HEK293 (cell line): ENCODE results near the gene PAPLN.

Source experiments
- CTCF ChIP-seq: fragments of 450-650 bp; formaldehyde crosslinking; IDR thresholded peaks from 2 replicates; pipeline ENCODE4 v1.5.1; 2016; ENCODE audit warnings: missing biosample characterization, missing genetic modification characterization
- PRDM2 ChIP-seq: fragments of 450-650 bp; formaldehyde crosslinking; IDR thresholded peaks from 2 replicates; pipeline ENCODE4 v1.5.1; 2016; ENCODE audit warnings: missing biosample characterization, missing genetic modification characterization, borderline replicate concordance
- ZNF121 ChIP-seq: fragments of 450-650 bp; formaldehyde crosslinking; IDR thresholded peaks from 2 replicates; pipeline ENCODE4 v1.5.1; 2016; ENCODE audit warnings: missing biosample characterization, missing genetic modification characterization
- ZNF639 ChIP-seq: fragments of 450-650 bp; formaldehyde crosslinking; IDR thresholded peaks from 2 replicates; pipeline ENCODE4 v1.5.1; 2016; ENCODE audit warnings: missing biosample characterization, missing genetic modification characterization
- TF ChIP-seq, protein P1 (sequence below): fragments of 450-650 bp; formaldehyde crosslinking; IDR thresholded peaks from 2 replicates; pipeline ENCODE4 v1.5.1; 2016; ENCODE audit warnings: missing biosample characterization, missing genetic modification characterization, borderline replicate concordance
- TF ChIP-seq, protein P2 (sequence below): fragments of 450-650 bp; formaldehyde crosslinking; IDR thresholded peaks from 2 replicates; pipeline ENCODE4 v1.5.1; 2016; ENCODE audit warnings: missing biosample characterization, missing genetic modification characterization, borderline replicate concordance
- TF ChIP-seq, protein P3 (sequence below): fragments of 450-650 bp; formaldehyde crosslinking; IDR thresholded peaks from 2 replicates; pipeline ENCODE4 v1.5.1; 2016; ENCODE audit warnings: missing biosample characterization, missing genetic modification characterization

GRCh38 chr14:73290279-73290678 is 53.0 kb downstream of the PAPLN start:
- TF ChIP-seq ZNF121, result no peak
- TF ChIP-seq PRDM2, result no peak
- TF ChIP-seq CTCF (tag by site-specific recombination), result no peak
- TF ChIP-seq, protein P1, sequence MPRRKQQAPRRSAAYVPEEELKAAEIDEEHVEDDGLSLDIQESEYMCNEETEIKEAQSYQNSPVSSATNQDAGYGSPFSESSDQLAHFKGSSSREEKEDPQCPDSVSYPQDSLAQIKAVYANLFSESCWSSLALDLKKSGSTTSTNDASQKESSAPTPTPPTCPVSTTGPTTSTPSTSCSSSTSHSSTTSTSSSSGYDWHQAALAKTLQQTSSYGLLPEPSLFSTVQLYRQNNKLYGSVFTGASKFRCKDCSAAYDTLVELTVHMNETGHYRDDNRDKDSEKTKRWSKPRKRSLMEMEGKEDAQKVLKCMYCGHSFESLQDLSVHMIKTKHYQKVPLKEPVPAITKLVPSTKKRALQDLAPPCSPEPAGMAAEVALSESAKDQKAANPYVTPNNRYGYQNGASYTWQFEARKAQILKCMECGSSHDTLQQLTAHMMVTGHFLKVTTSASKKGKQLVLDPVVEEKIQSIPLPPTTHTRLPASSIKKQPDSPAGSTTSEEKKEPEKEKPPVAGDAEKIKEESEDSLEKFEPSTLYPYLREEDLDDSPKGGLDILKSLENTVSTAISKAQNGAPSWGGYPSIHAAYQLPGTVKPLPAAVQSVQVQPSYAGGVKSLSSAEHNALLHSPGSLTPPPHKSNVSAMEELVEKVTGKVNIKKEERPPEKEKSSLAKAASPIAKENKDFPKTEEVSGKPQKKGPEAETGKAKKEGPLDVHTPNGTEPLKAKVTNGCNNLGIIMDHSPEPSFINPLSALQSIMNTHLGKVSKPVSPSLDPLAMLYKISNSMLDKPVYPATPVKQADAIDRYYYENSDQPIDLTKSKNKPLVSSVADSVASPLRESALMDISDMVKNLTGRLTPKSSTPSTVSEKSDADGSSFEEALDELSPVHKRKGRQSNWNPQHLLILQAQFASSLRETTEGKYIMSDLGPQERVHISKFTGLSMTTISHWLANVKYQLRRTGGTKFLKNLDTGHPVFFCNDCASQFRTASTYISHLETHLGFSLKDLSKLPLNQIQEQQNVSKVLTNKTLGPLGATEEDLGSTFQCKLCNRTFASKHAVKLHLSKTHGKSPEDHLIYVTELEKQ (tag by site-specific recombination), result no peak
- TF ChIP-seq, protein P2, sequence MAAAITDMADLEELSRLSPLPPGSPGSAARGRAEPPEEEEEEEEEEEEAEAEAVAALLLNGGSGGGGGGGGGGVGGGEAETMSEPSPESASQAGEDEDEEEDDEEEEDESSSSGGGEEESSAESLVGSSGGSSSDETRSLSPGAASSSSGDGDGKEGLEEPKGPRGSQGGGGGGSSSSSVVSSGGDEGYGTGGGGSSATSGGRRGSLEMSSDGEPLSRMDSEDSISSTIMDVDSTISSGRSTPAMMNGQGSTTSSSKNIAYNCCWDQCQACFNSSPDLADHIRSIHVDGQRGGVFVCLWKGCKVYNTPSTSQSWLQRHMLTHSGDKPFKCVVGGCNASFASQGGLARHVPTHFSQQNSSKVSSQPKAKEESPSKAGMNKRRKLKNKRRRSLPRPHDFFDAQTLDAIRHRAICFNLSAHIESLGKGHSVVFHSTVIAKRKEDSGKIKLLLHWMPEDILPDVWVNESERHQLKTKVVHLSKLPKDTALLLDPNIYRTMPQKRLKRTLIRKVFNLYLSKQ (tag by site-specific recombination), result no peak
- TF ChIP-seq, protein P3, sequence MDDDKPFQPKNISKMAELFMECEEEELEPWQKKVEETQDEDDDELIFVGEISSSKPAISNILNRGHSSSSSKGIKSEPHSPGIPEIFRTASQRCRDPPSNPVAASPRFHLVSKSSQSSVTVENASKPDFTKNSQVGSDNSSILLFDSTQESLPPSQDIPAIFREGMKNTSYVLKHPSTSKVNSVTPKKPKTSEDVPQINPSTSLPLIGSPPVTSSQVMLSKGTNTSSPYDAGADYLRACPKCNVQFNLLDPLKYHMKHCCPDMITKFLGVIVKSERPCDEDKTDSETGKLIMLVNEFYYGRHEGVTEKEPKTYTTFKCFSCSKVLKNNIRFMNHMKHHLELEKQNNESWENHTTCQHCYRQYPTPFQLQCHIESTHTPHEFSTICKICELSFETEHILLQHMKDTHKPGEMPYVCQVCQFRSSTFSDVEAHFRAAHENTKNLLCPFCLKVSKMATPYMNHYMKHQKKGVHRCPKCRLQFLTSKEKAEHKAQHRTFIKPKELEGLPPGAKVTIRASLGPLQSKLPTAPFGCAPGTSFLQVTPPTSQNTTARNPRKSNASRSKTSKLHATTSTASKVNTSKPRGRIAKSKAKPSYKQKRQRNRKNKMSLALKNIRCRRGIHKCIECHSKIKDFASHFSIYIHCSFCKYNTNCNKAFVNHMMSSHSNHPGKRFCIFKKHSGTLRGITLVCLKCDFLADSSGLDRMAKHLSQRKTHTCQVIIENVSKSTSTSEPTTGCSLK, result no peak
- TF ChIP-seq ZNF639 (tag by site-specific recombination), result no peak
